ENCODE data around the gene TMEM18.
A peak's percentile ranks its signal among the peaks of the same experiment; 100 is the strongest.

TMEM18 gene

DNA sequence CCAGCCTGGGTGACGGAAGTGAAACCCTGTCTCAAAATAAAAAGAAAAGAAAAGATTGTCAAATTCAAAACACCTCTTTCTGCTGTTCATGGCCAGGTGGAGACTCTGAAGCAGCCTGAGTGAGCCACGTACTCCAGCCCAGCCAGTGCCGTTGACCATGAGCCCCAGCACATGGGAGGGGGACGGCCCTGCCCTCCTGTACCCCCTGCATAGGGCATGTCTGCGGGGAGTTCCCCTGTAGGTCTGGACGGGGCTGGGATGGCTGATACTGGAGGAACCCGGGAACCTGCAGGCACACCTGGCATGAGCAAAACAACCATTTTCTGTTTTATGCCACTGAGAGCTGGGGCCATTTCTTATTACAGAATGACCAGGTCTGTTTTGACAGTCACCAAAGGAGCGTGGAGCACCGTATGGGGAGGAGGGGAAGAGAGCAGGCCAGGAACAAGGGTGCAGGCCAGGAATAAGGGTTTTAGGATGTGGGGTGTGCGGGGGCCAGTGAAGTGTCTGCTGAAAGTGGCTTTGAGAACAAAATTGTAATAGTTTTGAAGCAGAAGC, 30.1 kb downstream of the TMEM18 start:
- TF ChIP-seq, protein P1, sequence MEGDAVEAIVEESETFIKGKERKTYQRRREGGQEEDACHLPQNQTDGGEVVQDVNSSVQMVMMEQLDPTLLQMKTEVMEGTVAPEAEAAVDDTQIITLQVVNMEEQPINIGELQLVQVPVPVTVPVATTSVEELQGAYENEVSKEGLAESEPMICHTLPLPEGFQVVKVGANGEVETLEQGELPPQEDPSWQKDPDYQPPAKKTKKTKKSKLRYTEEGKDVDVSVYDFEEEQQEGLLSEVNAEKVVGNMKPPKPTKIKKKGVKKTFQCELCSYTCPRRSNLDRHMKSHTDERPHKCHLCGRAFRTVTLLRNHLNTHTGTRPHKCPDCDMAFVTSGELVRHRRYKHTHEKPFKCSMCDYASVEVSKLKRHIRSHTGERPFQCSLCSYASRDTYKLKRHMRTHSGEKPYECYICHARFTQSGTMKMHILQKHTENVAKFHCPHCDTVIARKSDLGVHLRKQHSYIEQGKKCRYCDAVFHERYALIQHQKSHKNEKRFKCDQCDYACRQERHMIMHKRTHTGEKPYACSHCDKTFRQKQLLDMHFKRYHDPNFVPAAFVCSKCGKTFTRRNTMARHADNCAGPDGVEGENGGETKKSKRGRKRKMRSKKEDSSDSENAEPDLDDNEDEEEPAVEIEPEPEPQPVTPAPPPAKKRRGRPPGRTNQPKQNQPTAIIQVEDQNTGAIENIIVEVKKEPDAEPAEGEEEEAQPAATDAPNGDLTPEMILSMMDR (conservative IDR thresholded peaks at IDR 0.05; ENCODE audit: low read depth): no peak
- H3K27ac ChIP-seq: no peak overlapping the region
- ChIA-PET POLR2A (ENCODE audit: low non-redundant PET) (no interaction called here), CTCF (no interaction called here)
- no peak for DNase-seq (ENCODE audit: low spot score)

DNA sequence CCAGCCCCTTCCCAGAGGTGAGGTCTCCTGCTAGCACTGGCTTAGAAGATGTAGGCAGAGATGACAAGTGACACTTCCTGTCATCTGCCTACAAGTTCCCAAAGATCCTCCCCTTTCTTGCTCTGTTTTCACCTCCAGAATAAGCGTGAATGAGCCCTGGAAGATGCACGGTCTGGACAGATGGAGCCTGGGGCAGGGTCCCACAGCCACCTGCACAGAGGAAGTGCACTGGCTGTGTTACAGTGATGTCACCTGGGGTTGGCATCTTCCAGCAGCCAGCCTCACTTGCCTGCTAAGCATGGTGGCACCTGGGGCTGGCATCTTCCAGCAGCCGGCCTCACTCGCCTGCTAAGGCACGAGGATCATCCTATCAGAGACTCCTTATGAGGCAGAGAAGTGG, 32.3 kb downstream of the TMEM18 start:
- TF ChIP-seq, protein P1 (conservative IDR thresholded peaks at IDR 0.05; ENCODE audit: low read depth): no peak
- no peak for DNase-seq (ENCODE audit: low spot score)
- POLR2A ChIA-PET (ENCODE audit: low non-redundant PET): no interaction called here
- CTCF ChIA-PET: interaction anchor here (0.7 kb wide), 1 partner anchor 22 kb away, joined by 3 read pairs; no protein-coding TSS in a partner anchor
- H3K27ac ChIP-seq: no peak overlapping the region

DNA sequence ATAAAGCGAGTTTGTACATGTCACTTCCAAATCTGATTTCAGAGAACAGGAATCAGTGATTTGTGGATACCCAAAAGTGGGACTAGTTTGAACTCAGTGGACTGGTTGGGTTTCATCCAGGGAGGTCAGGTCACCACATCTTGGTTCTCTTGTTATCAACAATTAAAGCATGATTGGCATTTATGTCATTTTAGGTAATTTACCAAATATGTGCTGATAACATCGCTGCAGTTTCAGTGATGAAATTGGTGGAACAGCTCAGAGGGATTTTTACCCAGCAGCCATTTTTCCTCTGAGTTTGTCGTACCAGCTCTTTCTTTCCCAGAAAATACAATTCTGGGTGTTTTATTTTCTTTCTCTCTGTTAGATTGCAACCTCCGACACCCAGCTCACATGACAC, 33.4 kb downstream of the TMEM18 start:
- TF ChIP-seq, protein P1 (conservative IDR thresholded peaks at IDR 0.05; ENCODE audit: low read depth): no peak
- H3K27ac ChIP-seq: no peak overlapping the region
- ChIA-PET POLR2A (ENCODE audit: low non-redundant PET) (no interaction called here), CTCF (no interaction called here)
- DNase-seq (ENCODE audit: low spot score): no peak

- CTCF ChIA-PET: no interaction called here
- no peak for DNase-seq (ENCODE audit: low spot score)
- no peak overlapping the region for H3K27ac ChIP-seq
- TF ChIP-seq, protein P1 (conservative IDR thresholded peaks at IDR 0.05; ENCODE audit: low read depth): no peak
- POLR2A ChIA-PET (ENCODE audit: low non-redundant PET): no interaction called here
These were observed 33.9 kb downstream of the TMEM18 start for GRCh38 chr2:643334-643733.

DNA sequence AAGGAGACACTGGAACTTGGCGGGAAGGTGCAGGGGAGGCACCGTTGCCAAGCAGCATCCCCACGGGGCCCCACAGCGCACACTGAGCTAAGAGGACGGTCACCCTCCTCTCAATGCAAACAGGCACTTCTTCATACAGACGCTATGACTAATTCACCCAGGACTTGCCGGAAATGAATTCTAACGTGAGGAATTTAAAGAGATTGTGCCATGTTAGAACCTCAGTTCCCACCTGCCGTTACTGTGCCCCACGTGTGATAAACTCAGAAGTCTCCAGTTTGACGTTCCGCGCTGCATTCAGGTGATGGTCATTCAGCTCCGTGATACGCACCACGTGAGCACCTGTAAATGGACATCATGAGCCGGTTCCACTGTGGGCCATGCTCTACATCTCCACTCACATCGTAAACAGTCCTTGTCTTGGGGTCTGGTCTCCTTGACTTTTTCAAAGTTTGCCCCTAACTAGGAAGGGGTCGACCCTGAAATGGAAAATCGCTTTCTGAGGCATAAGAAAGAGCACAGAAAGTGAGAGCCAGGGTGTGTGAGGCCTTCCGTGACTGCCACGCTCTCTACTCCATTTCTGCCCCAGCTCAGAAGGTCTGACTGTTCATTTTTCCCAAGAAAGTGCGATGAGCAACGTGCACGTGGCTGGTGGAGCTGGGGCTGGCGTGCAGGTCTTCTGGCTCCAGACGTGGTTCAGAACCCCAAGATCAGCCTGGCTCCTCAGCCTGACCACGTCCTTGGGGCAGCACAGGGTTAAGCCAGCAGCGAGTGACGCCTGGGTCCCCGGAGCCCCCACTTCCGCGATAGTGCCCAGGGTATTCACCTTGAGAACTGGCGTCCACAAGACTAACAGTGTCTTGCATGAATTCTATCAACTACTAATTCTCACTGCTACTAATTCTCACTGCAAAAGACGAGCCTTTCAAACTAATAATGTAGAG, 35.1 kb downstream of the TMEM18 start:
- ChIA-PET POLR2A (ENCODE audit: low non-redundant PET) (no interaction called here), CTCF (no interaction called here)
- no peak overlapping the region for H3K27ac ChIP-seq
- DNase-seq (ENCODE audit: low spot score): peak; percentile 25
- TF ChIP-seq, protein P1 (conservative IDR thresholded peaks at IDR 0.05; ENCODE audit: low read depth): no peak

DNA sequence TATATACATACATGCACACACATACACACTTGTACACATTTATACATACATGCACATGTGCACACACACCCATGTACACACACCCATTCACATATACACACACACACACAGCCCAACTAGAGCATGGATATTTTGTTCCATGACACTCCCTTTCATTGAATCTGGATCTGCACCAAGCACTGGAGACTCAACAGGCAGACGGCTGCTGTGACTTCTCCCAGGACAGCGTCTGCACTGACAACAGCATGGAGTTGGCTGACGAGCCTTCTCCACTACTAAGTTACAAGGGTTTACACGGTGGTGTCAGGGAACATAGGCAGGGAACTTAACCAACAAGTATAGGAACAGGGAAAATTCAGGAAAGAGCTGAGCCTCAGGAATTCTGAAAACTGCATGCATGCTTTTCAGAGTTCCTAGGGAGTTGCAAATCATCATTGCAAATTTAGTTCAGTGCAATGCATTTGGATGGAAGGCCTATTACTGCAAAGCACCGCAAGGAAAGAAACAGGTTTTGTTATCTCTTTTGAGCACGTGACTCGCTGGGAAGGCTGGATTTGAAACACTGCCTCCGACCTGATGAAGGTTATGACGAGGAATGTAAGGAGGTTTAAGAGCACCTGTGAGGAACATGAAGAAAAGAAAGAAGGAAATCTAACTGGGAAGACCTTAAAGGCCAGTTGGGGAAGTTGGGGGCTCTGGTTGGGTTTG, 35.9 kb downstream of the TMEM18 start:
- no peak overlapping the region for H3K27ac ChIP-seq
- ChIA-PET POLR2A (ENCODE audit: low non-redundant PET) (no interaction called here), CTCF (no interaction called here)
- no peak for DNase-seq (ENCODE audit: low spot score)
- TF ChIP-seq, protein P1 (conservative IDR thresholded peaks at IDR 0.05; ENCODE audit: low read depth): no peak
